HG03460 (cell line): ENCODE data around the gene RELT.
"Not testable (repeated sequence)": the region's sequence is repeated elsewhere in the genome, so short reads cannot be mapped to it uniquely, and the experiment has no call there.

ENCODE experiments used
- ATAC-seq: cut with Tn5 transposase; IDR thresholded peaks from one replicate; pipeline ENCODE4 v1.9.1; 2021; ENCODE audit not compliant: unreplicated experiment

Gene RELT

DNA sequence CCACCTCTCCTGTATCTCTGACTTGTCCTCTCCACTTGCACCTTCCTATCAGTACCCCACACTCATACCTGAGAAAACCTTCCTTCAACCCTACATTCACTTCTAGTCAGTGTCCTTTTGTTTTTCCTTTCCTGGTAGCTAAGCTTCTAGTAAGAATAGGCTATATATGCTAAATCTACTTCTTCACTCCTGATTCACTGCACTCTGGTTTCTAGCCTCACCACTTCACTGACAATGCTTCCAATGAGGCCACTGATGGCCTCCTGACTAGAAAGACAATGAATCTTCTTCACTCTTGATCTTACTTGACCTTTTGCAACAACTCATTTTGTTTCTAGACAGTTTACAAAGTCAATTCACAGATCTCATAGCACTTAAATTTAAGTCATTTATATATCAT, 52.0 kb downstream of the RELT start:
- ATAC-seq, result no peak

DNA sequence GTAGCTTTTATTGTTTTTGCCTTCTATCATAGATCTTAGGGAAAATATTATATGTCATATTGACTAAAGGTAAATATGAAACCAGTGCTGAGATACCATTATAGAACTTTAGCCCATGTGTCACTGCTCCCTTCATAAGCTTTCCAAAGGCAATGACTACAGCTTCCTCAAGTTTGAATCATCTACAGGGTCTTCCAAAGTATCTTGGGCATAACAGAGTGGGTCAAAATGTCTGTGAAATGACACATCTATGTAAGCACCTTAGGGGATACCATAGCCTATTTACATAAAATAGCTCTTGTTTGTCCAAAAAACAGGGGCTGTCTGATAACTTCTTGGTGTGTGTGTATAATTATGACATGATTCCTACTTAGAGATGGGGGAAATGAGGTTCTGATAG, 52.5 kb downstream of the RELT start:
- ATAC-seq, result no peak

DNA sequence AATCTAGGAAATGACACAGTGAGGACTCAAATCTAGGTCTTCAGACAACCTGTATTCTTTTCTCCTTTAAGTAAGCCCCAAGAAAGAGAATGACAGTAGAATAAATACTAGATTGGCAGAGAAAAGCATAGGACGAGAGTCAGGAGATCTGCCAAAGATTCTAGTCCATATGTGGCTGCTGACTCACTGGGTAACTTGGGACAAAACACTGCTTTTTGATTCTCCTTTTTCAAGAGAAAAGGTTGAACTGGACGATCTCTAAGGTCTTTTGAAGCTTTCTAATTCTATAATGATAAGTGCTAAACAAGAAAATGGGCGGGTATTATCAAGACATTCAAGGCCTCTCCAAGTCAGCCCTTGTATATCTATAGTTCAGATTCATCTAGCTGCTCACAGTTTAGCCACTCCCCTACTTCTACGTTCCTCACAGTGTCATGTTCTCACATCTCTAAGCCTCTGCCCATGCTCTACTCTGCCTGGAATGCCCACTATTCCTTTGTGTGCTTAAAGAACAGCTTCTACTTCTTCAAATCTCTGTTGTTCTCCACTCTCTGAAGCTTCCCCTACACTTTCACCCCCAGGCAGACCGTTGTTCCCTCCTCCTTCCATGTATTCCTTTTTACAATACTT, 53.0 kb downstream of the RELT start:
- no peak for ATAC-seq

DNA sequence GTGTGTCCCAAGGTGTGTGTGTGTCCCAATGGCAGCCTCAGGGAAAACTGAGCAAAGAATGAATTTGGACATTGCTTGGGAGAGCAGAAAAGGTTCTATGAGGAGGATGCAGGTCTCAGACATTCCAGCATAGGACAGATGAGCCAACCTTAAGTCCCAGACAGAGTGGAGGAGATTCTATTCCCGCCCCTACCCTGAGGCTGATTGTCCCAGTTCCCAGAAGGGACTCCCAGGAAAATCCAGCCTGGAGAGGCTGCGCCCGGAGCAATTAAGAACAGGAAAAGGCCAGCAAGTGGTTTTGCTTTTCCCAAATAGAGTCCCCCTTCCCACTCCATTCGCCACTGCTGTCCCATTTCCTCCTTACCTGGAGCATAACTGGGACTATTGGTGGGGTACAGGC, 54.1 kb downstream of the RELT start:
- no peak for ATAC-seq

DNA sequence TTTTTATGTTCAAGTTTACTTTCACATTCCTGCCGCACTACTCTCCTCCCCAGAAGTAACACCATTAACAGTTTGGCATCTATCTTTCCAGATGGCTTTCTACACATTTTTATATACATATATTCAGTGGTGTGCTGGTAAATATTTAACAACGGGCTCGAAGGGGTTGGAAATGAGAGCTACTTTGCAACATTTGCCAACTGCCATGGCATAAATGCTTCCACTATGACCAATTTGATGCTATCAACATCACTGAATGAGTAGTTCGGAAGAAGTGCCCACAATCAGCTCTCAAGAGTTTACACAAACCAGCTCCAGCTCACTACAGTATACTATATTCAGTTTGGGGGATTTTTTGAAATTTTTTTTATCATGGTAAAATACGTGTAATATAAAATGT, 55.2 kb downstream of the RELT start:
- no peak for ATAC-seq

DNA sequence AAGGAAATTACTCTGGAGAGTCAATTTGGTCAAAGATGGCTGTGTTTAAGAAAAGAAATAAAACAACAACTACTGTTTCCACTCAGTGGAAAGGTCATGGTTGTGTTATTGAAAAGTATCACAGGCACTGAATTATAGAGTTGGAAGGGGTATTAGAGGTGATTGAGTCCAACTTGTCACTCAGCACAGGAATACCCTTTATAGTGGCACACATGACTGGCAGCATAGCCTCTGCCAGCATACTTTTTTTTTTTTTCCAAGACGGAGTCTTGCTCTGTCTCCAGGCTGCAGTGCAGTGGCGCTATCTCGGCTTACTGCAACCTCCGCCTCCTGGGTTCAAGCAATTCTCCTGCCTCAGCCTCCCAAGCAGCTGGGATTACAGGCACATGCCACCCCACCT, 60.7 kb downstream of the RELT start:
- not testable (repeated sequence) for ATAC-seq

DNA sequence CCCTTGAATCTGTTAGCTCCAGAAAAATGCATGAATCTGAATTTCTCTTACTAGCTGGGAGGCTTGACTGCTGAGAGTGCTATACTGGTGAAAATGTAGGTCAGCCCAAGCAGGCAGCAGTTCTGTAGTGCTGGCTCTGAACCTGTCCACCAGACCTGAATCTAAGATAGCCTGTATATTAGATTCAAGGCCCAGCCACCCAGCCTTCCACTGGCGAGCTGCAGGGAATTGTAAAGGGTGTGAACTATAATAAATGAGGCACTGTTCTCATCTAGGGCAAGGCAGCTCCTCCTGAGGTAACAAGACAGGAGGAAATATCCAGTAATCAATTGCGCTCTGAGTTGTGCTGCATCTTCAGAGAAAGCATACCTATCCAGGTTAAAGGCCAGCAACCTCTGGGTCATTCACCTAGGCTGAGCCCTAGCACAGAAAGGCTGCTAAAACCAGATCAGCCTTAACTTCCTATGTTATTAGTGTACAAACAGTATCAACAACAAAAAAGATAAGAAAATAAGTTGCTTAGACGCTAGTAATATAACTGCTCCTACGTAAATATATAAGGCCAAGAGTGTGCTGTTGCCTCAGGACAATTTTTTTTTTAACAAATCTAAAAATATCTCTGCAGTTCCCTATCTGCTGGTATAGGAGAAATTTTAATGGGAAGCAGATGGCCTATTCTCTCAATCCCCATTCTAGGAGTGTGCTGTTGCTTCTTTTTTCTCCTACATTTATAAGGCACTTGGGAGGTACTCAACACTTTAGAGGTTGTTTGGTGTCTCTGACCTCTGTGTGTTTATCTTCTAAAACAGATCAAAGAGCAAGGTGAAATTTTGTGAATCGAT, 63.0 kb downstream of the RELT start:
- no peak for ATAC-seq

DNA sequence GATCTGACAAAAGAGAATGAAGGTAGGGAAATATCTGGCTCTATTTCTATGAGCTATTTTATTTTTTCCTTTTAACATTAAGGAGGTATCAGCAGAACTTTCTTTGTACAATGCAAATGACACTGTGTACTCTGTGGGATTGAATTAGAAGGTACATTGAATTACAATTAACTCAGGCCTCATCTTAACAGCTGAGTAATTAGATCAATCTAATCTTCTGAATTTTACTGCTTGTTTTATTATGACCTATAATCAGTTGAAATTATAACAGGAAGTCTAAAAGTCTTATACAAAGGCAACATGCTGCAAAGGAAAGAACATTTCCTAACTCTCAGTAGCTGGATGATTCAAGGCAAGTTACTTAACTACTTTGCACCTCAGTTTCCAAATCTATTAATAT, 69.8 kb downstream of the RELT start:
- ATAC-seq, result no peak

DNA sequence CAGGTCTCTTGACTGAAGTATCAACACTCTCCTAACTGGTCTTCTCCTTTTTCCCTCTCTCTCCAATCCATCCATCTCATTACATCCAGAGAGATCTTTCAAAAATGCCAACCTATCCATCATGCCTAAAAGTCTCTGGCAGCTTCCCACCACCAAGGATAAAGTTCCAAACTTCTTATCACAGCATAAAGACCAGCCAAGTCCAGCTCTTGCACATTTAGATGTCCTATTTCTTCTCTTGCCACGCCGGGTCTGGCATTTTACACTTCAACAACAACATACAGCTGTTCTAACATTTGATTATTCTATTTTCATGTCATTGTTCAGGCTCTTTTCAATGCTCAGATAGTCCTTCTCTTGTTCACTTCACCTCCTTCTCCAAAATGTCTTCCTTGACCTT, 70.6 kb downstream of the RELT start:
- ATAC-seq, result no peak
